ENCODE results near the gene ELP2. TPM values are rescaled to one million over a fixed set of nuclear protein-coding genes. Genes with fewer than 3 reads are reported as not detected.

Gene ELP2
- total RNA-seq, 2 donors from 2014 or later: 109 to 110 TPM

DNA sequence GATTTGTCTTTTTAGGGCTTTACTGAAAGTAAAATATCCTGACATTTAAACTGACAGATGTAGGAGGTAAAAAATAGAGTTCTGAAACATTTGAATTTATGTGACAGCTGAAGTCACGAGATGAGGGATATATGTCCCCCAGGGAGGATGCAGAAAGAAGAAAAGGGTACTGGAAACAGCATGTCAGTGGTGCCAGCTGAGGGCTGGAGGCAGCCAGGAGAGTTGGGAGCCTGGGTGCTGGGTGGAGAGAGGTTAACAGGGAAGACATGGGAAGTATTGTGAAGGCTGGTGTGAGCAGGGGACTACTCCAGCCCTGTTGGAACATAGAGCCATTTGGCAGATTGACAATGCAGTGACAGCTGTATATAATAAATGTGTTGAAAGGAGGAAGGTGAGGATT lies 45.8 kb downstream of the ELP2 start:
- Mint-ChIP-seq H3K36me3 (no peaks in the 10 kb centered on the region), H3K9me3 (no peaks in the 10 kb centered on the region), H3K27ac (no peak overlapping the region)
- ATAC-seq (no peak), DNase-seq (ENCODE audit: low spot score in 2 of 2) (no peak)

DNA sequence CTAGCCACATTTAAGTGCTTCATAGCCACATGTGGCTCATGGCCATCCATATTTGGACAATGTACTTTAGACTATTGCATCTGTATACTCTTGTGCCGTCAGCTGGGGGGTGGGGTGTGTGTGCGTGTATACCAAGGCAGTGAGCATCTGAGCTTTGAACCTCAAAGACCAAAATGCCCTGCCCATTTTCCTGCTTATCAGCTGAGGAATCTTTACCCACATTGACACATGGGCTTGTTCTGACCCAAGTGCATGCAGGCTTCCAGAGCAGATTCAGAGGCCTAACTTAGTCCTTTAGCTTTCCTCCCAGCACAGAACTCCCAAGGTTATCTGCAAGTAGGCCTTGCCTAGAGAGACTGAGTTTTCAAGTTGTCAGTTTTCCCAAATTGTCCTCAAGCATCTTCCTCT lies 46.5 kb downstream of the ELP2 start:
- ATAC-seq (no peak), DNase-seq (ENCODE audit: low spot score in 2 of 2) (no peak)
- Mint-ChIP-seq H3K27ac (no peak overlapping the region), H3K36me3 (no peaks in the 10 kb centered on the region), H3K9me3 (no peaks in the 10 kb centered on the region)

DNA sequence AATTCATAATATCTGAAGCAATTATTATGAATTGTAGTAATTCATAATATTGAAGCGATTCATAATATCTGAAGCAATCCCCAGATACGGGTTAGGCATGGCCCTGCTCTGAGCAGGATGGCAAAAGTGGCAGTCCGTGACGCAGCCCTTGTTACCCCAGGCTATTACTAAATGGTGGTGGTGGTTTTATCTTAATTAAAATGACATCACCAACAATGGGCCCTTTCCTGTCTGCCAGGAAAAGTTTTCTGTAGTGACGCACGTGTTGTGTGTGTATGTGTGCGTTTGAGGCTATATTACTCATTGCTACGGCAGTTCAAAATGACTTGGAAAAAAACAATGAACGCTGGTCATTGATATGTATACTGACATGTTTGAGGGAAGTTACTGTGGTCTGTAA lies 47.0 kb downstream of the ELP2 start:
- Mint-ChIP-seq H3K9me3 (no peaks in the 10 kb centered on the region), H3K36me3 (no peaks in the 10 kb centered on the region), H3K27ac (peak overlapping the region in 1 of 2 donors; percentile 1)
- ATAC-seq (no peak), DNase-seq (ENCODE audit: low spot score in 2 of 2) (no peak)

DNA sequence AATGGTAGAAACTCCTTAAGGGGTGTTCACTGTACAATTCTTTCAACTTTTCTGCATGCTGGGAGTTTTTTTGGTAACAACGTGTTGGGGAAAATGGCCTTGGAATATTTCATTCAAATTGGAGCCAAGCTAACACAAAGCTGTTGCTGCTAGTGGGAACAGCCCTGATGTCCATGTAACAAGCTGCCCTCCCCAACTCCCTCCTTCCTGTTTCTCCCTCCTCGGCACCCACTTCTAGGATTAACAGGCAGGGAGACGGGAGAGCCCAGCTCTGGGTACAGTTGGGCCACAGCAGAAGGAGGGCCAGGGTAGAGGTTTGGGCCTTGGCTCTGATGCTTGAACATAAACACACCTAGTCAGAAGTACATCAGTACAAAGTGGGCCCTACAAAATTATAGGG lies 48.2 kb downstream of the ELP2 start:
- H3K36me3 Mint-ChIP-seq: no peaks in the 10 kb centered on the region
- no peak overlapping the region for H3K27ac Mint-ChIP-seq
- no peaks in the 10 kb centered on the region for H3K9me3 Mint-ChIP-seq
- ATAC-seq (no peak), DNase-seq (ENCODE audit: low spot score in 2 of 2) (no peak)

DNA sequence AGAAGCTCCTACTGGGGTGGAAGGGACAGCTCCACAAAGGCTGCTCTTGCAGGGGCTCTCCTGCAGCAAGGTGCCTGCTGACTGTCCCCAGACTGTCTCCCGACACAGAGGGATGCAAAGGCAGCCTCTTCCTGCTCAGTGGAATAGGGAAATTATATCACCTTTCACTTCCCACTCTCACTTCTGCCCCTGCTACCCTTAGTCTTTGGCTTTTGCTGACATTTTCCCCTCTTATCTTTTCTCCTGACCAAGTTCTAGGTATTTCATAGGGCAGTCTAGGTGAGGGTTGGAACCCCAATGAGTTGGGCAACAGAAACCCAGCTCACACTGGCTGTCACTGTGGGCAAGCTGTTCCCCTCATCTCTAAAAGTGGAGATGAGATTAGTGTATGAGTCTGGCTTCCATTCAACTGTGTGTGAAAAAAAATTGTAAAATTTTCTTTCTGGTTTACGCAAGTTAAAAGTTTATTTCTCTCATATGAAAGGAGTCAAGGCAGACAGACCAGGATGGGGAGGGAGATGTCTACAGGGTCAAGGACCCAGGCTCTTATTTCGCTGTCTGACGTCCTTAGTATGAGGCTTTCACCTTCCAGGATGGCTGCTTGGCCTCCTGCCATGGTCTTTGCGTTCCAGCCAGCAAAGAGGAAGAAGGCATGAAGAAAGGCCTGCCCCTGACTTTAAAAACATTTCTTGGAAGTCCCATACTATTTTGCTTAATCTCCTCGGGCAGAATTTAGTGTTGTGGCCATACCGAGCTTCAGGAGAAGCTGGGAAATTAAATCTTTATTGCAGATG lies 50.1 kb downstream of the ELP2 start:
- DNase-seq (ENCODE audit: low spot score in 2 of 2): no peak
- peak; percentile 21 to 27 for ATAC-seq
- no peaks in the 10 kb centered on the region for H3K36me3 Mint-ChIP-seq
- H3K27ac Mint-ChIP-seq: no peak overlapping the region
- H3K9me3 Mint-ChIP-seq: no peaks in the 10 kb centered on the region

DNA sequence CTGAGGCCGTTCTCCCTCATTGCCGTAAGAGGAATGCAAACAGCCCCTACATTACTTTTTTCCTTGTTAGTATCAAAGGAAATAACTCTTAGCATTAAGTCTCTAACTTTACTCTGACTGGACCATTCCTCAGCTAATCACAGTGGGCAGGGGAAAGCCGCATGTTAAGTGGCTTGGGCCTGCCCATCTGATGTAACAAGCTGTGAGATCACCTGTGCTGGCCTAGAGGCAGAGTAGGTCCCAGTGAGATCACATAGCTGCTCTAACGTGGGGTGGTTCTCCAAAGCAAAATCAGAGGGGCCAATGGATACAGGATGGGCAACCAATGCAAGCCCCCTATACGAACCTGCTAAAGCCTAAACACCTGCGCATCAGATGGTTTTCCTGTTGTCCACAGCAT lies 51.7 kb downstream of the ELP2 start:
- no peaks in the 10 kb centered on the region for H3K36me3 Mint-ChIP-seq
- no peak for DNase-seq (ENCODE audit: low spot score in 2 of 2)
- H3K9me3 Mint-ChIP-seq: no peaks in the 10 kb centered on the region
- no peak overlapping the region for H3K27ac Mint-ChIP-seq
- ATAC-seq: no peak

DNA sequence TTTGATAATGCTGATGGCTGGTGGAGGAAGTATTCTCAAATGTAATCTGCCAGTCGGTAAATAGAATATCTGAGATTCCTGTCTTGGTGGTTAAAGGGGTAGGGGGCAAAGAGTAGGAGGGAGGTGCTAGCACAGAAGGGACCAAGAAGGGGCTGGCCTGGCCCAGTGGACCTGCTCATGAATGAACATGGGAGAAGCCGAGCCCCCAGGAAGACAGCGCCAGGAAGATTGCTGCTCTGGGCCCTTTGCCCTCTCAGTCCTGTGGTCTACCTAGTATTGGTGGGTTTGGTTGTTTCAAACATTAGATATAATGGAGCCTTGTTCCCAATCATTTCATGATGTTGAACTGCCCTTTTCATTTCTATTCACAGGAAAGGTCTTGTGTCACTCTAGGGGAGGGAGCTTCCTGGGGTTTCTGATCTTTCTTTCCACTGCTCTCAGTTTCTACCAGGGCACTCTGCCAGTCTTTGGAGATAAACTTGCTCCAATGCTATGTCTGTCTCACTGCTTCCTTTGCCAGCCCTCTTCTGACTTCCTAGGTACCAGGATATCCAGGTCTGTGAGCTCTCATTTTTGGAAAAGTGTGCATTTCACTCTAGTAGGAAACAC lies 52.3 kb downstream of the ELP2 start:
- no peak overlapping the region for H3K27ac Mint-ChIP-seq
- no peaks in the 10 kb centered on the region for H3K36me3 Mint-ChIP-seq
- H3K9me3 Mint-ChIP-seq: no peaks in the 10 kb centered on the region
- DNase-seq (ENCODE audit: low spot score in 2 of 2) (no peak), ATAC-seq (no peak)

DNA sequence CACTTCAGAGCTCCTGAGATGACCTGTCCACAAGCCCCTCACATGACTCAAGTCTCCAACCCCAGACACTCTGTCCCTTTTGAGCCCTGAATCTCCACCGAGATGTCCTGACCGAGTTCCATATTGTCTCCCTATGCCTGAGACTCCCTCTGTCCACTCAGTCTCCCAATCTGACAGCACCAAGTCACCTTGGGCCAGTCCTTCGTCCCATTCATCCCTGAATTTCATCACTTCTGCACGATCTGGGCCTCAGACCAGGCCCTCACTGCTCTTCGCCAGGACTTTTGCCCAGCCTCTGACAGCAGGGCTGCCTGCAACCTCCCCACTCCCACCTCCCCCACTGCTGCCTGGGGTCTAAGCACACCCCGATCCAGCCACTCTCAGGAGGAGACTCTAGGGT lies 53.3 kb downstream of the ELP2 start:
- H3K9me3 Mint-ChIP-seq: no peaks in the 10 kb centered on the region
- no peak overlapping the region for H3K27ac Mint-ChIP-seq
- H3K36me3 Mint-ChIP-seq: peaks cover 0 to 3% of the 10 kb centered on the region in 2 donors
- DNase-seq (ENCODE audit: low spot score in 2 of 2): no peak
- ATAC-seq: no peak

DNA sequence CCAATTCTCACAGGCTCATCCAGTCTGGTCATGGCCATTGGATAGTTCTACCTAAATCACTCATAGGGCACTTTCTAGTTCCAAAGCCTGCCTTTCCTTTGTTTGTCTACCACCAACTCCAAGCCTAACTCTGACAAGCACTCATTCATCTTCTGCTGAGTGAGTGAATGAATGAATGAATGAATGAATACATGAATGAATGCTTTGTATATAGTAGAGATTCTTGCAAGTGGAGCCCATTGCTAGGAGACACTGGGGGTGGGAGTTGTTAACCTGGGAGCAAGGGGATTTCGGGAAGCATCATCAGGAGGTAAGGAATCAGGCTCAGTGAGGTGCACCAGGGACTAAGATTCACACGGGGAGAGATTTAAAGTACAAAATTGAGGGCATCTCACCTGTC lies 54.3 kb downstream of the ELP2 start:
- no peak overlapping the region for H3K27ac Mint-ChIP-seq
- H3K36me3 Mint-ChIP-seq: peaks cover 0 to 10% of the 10 kb centered on the region in 2 donors
- ATAC-seq (no peak), DNase-seq (ENCODE audit: low spot score in 2 of 2) (no peak)
- no peaks in the 10 kb centered on the region for H3K9me3 Mint-ChIP-seq

DNA sequence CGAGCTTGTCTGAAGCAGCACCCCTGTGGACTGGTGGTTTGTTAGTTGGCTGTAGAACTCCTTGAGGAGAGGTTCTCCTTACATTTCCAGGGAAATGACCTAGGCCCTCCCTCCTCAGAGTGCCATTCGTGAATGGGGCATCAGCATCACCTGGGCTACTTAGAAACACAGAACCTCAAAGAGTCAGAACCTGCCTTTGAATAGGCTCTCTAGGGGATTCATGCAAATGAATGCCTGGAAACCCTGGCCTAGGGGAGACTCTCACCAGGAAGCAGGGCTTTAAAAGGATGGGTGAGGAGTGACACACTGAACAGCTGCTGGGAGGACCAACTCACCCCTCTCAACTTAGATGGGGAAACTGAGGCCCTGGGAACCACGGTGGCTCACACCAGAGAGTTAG lies 55.5 kb downstream of the ELP2 start:
- peaks cover 0 to 15% of the 10 kb centered on the region in 2 donors for H3K36me3 Mint-ChIP-seq
- H3K27ac Mint-ChIP-seq: no peak overlapping the region
- no peaks in the 10 kb centered on the region for H3K9me3 Mint-ChIP-seq
- no peak for ATAC-seq
- no peak for DNase-seq (ENCODE audit: low spot score in 2 of 2)

DNA sequence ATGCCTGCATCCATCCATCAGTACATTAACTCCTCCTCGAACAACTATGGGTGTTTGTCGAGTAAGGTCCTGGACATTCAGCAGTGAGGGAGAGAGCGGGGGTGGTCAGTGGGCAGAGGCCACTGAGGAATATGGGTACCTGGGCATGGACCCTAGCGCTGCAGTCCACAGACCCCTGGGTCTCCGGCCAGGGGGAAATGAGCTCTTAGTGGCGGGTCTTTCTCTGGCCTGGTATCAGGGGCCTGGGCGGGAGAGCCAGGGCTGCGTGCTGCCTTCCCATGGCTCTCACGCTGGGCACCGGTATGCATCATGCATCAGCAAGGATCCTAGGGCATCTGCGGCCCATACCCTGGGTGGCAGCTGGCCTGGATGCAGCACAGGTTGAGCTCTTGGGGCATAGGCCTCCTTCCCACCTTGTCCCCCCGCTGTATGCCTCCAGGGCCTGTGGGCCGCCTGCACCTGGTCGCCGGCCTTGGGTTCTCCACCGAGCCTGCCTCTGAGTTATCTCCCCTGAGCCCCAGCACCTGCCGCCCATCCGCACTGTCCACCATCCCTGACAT lies 56.3 kb downstream of the ELP2 start:
- Mint-ChIP-seq H3K27ac (no peak overlapping the region), H3K36me3 (peaks cover 0 to 15% of the 10 kb centered on the region in 2 donors), H3K9me3 (no peaks in the 10 kb centered on the region)
- ATAC-seq (no peak), DNase-seq (ENCODE audit: low spot score in 2 of 2) (no peak)

DNA sequence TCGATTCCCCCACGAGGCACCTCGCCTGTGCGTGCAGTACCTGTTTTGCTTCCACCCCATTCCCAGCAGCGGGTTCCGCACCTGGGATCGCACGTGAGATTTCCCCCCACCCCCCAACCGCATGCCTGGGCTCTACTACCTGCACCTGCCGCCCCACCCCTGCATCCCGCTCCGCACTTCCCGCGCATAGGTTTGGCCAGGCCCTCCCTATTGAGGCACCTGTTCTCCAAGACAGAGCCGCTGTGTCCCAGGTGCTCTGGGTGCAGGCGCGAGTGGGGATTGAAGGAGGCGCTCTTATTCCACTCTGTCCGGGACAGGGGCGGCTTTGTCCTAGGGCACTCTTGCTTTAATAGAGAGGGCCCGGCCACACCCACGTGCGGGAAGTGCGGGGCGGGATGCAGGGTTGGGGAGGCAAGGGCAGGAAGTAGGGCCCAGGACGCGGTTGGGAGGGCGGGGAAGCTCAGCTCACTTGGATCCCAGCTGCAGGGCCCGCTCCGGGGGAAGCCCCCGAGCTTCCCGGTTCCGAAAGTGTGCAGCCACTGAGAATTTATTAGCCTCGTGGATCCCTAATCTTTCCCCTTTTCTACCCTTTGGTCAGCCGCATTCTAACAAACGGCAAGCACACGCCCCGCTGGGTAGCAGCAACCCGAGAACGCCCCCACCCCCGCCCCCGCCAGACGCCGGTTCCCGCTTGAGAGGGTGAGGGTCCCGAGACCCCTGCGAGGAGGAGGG lies 56.9 kb downstream of the ELP2 start:
- Mint-ChIP-seq H3K27ac (no peak overlapping the region), H3K9me3 (no peaks in the 10 kb centered on the region), H3K36me3 (peaks cover 0 to 15% of the 10 kb centered on the region in 2 donors)
- DNase-seq (ENCODE audit: low spot score in 2 of 2) (peak in 1 of 2 donors; percentile 9), ATAC-seq (peak; percentile 22 to 36)

DNA sequence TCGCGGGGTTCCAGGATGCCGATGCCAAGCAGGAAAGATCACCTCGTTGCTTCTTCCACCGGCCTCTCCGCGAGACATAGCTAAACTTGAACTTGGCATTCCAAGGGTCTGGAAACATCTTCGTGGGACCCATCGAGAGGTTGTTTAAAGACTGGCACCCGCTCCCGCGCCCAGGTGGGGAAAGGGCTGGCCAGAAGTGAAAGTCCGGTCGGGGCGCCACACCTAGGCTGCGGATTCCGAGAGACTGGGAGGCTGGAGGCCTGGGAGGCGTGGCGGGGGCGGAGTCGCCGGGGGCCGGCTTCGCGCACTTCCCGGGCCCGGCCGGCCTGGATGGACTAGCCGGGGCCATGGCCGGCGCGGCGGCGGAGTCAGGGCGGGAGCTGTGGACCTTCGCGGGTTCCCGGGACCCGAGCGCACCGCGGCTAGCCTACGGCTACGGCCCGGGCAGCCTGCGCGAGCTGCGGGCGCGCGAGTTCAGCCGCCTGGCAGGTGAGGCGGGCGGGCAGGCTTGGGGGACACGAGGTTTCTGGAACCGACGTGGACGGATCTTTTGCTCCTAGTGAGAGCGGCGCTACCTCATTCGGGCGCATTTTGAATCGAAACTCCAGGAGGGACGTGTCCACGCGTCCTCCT lies 57.6 kb downstream of the ELP2 start, which contains the start of gene MOCOS:
Gene MOCOS, plus strand, starts transcription at position 305 of the 633 bp plus-strand sequence. Its CDS starts 43 bp downstream, at position 348.
- Mint-ChIP-seq H3K36me3 (peaks cover 0 to 15% of the 10 kb centered on the region in 2 donors), H3K27ac (peak within 1 kb of the TSS in 1 of 2 donors; percentile 19), H3K9me3 (no peaks in the 10 kb centered on the region)
- ATAC-seq (peak; percentile 77 to 92), DNase-seq (ENCODE audit: low spot score in 2 of 2) (peak; percentile 51 to 71)

DNA sequence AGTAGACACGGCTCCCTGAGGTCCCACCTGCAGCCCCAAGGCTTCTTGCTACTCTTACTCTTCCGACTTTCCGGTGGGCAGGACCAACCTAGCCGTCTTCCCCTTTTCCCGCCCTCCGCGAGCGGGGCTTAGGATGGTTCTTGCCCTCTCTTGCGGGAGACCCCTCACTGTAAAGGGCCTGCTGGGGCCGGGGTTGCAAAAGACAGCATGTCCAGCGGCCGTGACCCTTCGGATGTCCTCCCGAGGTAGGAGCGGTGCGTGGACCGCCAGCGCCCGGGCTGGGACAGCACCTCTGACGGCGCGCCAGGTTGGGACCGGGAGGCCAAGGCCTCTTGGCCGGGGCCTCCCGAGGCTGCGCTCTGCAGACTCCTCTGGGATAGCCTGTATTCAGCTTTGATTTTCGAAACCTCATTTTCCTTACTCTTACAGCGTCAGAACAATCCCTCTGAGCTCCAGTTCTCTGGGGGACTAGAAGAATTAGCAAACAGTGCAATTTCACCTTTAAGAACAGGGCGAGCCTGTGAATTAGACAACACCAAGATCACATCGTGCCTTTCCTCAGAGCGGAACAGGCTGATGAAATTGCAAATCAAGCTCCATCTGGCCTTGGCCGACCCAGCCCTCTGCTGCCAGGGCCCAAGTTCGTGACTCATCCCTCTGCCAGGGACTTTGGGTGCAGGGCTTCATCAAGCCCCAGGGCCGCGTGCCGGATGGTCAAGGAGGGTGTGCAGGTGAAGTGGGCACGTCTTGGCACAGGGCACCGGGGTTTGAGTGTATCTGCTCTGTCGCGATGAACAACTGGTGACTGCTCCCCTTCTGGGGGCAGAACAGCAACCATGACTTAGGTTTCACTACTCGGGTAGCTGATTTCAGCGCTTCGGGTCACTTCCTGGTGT lies 58.4 kb downstream of the ELP2 start:
- Mint-ChIP-seq H3K9me3 (no peaks in the 10 kb centered on the region), H3K27ac (peak overlapping the region in 1 of 2 donors; percentile 19), H3K36me3 (peaks cover 0 to 15% of the 10 kb centered on the region in 2 donors)
- ATAC-seq (peak in 1 of 2 donors; percentile 32), DNase-seq (ENCODE audit: low spot score in 2 of 2) (peak in 1 of 2 donors; percentile 35)

DNA sequence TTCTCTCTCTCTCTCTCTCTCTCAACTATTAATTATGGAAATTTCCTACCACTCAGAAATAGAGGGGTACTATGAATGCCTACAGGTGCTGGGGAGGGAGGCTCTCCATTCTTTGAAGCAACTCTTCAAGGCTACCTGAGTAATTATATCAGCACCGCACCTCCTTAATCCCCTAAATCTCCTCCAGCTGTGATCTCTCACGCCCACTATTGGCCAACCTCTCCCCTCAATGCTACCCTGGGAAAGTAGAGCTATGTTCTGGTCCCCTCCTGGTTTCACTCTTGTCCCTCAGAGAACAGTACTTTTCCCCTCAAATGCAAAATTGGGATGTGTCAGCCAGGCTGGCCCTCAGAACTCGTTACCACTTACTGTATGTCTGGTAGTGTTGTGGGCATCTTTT lies 59.2 kb downstream of the ELP2 start:
- no peak overlapping the region for H3K27ac Mint-ChIP-seq

DNA sequence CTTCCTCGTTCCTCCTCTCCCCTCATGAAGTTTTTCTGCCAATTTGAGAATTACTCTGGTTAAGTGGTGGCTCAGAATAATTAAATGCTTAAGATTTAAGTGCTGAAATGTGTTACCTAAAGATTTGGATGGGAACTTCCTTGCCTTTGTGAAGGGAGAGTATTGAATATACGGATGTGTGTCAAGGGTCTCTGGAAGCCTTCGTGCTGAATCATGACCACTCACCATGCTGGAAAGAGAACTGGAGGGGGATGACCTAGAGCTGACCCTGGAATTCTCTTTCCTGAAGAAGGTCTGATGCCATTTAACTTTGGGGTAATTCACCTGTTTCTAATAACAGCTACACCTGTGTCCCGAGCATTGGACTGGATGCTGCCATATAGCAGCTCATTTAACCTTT lies 59.8 kb downstream of the ELP2 start:
- ATAC-seq (no peak), DNase-seq (ENCODE audit: low spot score in 2 of 2) (peak in 1 of 2 donors; percentile 37)
- Mint-ChIP-seq H3K27ac (no peak overlapping the region), H3K36me3 (peaks cover 0 to 15% of the 10 kb centered on the region in 2 donors), H3K9me3 (no peaks in the 10 kb centered on the region)

More for the DNA sequence above, 59.2 kb downstream of the ELP2 start:
- DNase-seq (ENCODE audit: low spot score in 2 of 2) (no peak), ATAC-seq (no peak)
- Mint-ChIP-seq H3K9me3 (no peaks in the 10 kb centered on the region), H3K36me3 (peaks cover 0 to 15% of the 10 kb centered on the region in 2 donors)

All from activated naive CD4-positive, alpha-beta T cell treated with anti-CD3 and anti-CD28 coated beads, Interleukin-2, amount 50 U/mL, for 72 hours (primary cell).